Subcutaneous adipose tissue (tissue), 4 donors: Measurements from ENCODE around the gene CERS4. TPM values are rescaled to one million over a fixed set of nuclear protein-coding genes. Genes with fewer than 3 reads are reported as not detected.

Source experiments
- CTCF ChIP-seq: fragments of 450-650 bp; IDR thresholded peaks from one replicate; pipeline ENCODE4 v1.5.1; 2016; ENCODE audit warnings: low read depth, mild to moderate bottlenecking, control low read depth, antibody characterized with exemption, moderate library complexity
- total RNA-seq, 4 donors: library from RNA; depleted of rRNA; stranded (reverse); fragments of >200 nt; gene quantifications; one replicate each; pipeline ENCODE4 v1.1.0, GENCODE V29; 2016

The CERS4 gene
- total RNA-seq, result 10 to 100 TPM; 10.4 to 34.3 (median 30.8) TPM

GRCh38 chr19:8208922-8209461 is at the start of gene CERS4:
TSS of gene CERS4 (plus strand) at chr19:8209370. CDS start at chr19:8251077, 41,707 bp downstream.
- TF ChIP-seq CTCF, result no peak

- no peak for TF ChIP-seq CTCF
Observed at GRCh38 chr19:8161135-8161646, 48.0 kb upstream of the CERS4 start.

- no peak for TF ChIP-seq CTCF
Observed at GRCh38 chr19:8163759-8164158, 45.4 kb upstream of the CERS4 start.

GRCh38 chr19:8167985-8168384 is 41.2 kb upstream of the CERS4 start:
- TF ChIP-seq CTCF, result no peak

- TF ChIP-seq CTCF, result no peak
Observed at GRCh38 chr19:8168537-8168936, 40.6 kb upstream of the CERS4 start.

- TF ChIP-seq CTCF, result no peak
Observed at GRCh38 chr19:8174706-8175105, 34.5 kb upstream of the CERS4 start.

- no peak for TF ChIP-seq CTCF
Observed at GRCh38 chr19:8180018-8180417, 29.2 kb upstream of the CERS4 start.
